Activated CD8-positive, alpha-beta memory T cell treated with anti-CD3 and anti-CD28 coated beads, Interleukin-2, amount 50 U/mL, for 24 hours (primary cell): ENCODE results near the gene LRRC4C.
"Not testable (repeated sequence)": the region's sequence is repeated elsewhere in the genome, so short reads cannot be mapped to it uniquely, and the experiment has no call there.

Experiments used
- DNase-seq: peaks from one replicate; pipeline ENCODE4 v3.0.0-alpha.2; 2020; ENCODE audit errors: extremely low read depth

Gene LRRC4C

DNA sequence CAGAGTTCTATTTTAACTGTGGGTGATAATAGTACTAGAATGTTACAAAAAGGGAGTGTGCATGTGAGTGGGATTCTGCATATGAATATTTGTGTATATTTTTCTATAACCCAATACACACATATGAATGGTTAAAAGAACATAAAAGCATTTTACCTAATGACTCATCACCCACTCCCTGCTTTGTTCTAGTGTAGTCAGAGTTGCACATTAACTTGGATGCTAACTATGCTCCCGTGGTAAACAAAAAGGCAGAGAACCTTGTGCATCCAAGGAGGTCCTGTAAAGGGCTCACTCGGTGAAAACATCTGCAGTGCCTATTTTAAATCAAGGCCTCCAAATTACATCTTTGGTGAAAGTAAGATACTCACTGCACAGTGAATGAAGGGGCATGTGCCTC, 1289.4 kb downstream of the LRRC4C start:
- no peak for DNase-seq

DNA sequence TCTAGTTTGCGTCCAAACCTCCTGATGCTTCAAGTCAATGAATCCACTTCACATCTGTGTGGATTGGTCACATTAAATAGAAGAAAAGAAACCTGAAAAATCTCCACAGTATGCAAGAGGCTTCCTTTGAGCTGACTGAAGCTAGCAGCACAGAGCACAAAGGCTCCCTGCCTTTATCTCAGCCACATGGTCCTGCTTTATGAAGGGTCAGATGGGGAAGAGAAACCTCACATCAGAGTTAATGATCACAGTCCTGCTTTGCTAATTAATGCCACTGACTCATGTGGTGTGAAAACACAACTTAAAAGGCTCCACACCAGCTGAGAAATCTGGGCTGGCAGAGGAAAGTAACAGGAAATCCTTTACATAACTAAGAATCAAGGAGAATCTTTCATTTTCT, 1291.0 kb downstream of the LRRC4C start:
- no peak for DNase-seq

DNA sequence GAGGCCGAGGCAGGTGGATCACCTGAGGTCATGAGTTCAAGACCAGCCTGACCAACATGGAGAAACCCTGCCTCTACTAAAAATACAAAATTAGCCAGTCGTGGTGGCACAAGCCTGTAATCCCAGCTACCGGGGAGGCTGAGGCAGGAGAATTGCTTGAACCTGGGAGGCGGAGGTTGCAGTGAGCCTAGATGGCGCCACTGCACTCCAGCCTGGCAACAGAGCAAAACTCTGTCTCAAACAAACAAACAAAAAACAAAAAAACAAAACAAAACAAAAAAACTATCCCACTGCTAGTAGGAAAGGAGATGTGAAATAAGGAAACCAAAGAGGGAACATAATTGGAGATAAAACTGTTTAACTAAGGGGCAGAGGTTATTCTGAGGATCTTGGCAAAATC, 1291.6 kb downstream of the LRRC4C start:
- DNase-seq, result not testable (repeated sequence)

DNA sequence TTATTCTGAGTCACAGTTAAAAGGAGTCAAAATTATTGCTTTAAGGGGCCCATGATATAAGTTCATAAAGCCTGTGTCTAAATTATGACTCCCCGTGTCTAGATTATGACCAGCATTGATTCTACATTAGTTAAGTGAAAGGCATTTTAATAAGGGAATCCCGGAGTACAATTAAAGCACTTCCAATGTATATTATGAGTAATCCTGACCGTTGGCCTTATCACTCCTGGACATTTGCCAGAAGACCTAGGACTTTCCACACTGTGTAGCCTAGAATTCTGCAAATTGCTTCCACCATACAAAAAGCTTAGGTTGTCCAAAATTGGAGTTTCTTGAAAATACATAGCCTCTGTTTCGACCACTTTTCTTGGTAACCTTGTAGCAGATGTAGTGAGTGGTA, 1292.6 kb downstream of the LRRC4C start:
- DNase-seq, result no peak

DNA sequence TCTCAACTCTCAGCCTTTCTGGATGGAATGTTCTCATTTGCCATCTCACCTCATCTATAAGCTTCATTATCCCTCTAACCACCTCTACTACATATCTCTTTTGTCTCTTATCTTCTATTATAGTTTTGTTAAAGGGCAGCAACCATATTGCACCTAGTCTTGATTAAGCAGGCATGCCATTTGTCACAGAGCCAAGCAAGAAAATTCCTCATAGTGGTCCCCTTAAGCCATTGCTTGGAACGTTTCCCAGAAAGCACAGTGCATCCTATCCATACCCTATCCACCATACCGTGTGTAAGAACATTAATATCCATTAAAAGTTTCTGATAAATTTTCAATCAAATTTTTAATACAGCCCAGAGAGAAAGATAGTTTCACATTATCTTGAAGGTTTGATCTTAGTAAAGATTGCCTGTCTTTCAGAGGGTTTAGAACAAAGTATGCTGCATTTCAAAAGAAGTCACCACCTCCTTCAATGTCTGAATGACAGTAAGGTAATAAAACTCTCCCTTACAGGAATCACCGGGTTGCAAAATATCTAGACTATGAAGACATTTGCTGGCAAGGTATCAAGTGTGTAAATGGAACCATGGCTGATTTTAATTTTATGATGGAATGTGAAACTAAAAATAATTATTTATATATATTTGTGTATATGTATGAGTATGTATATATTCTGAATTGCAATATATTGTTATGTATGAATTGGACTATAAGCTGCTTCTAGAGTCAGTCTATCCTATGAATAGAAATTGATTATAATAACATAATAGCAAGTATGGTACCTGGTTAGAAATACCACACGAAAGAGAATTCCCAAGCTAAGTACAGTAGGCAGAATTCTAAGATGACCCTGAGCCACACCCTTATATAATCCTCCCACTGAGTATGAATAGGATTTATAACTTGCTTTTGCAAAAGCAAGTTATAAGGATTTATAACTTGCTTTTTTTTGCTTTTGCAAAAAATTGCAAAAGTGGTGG, 1296.3 kb downstream of the LRRC4C start:
- no peak for DNase-seq

DNA sequence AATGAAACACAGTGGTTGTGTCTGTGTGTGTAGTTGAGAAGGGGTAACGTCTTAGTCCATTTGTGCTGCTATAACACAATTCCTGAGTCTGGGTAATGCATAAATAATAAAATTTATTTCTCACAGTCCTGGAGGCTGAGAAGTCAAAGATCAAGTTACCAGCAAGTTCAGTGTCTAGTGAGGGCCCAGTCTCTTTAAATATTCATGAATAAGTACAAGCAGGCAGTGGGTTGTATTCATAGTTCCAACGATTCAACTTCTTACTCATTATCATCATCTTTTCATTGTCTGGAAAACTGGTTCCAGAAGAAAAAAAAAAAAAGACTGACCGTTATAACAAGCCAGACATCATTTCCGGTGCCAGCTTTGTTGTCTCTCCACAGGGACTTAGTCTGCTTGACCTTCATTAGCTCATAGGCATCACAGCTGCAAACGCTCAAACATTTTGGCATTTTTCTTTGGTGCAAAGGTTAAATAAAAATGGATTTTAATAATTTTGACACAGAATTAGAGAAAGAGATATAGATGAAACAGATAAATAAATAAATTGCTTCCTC, 1297.5 kb downstream of the LRRC4C start:
- no peak for DNase-seq

DNA sequence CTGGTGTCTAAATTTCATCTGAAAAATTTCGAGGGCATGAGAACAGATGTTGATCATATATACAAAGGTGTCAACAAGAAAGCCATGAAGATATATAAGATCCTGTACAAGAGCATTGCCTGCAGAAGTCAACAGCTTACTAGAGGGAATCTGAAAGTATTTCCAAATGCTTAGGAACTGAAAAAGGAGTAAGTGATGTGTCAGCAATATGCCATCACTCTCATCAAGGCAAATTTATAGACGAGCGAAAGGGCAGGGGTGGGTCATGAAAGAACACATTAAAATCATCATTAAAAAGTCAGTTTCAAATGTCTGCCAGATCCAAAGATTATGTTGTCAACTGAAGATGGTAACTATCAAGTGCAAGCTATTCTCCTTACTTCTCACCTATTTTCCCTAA, 1299.0 kb downstream of the LRRC4C start:
- no peak for DNase-seq

DNA sequence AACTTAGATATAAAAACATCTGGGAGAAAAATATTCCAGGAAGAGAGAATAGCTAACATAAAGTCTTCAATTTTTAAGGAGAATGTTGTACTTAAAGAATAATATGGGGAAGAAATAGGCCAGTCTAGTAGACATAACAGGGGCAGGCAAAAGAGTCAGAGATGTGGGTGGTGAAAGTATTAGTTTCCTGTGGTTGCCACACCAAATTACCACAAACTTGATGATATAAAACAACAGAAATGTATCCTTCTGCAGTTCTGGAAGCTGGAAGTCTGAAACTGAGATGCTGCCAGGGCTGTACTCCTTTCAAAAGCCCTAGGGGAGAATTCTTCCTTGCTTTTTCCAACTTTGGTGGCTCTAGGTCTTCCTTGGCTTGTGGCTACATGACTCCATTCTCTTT, 1309.7 kb downstream of the LRRC4C start:
- no peak for DNase-seq

DNA sequence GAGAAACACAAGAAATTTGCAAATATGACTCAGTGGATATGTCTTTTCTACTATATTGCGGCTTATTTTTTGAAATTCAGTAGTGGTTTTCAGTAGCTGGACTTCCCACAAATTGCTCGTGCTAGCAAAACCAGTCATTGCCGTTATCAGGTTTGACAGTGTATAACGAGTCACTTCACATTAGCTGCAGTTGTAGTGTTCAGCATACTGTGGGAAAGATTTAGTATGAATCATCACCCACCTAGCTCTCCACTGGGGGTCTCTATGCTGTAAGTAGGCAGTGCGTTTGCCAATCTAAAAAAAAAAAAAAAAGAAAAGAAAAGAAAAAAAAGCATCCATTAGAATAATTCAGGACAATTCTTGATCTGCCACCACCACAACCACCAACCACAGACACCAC, 1318.9 kb downstream of the LRRC4C start:
- DNase-seq, result no peak

DNA sequence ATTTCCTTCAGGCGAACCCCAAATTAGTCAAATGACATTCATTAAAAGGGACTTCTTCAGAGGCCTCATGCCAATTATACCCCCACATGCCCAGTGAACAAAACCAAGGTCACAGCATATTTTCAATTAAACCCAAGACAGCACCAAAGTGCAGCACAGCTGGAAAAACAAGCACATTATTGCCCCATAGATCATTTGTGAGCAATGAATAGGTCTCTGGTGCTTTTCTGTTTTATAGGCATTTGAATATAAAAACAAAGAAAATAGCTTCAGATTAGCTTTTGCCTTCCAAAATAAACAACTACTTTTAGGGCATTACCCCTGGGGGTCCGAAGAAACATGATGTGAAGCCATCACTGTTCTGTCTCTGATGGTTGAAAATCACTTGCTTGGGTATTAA, 1319.9 kb downstream of the LRRC4C start:
- DNase-seq, result no peak

DNA sequence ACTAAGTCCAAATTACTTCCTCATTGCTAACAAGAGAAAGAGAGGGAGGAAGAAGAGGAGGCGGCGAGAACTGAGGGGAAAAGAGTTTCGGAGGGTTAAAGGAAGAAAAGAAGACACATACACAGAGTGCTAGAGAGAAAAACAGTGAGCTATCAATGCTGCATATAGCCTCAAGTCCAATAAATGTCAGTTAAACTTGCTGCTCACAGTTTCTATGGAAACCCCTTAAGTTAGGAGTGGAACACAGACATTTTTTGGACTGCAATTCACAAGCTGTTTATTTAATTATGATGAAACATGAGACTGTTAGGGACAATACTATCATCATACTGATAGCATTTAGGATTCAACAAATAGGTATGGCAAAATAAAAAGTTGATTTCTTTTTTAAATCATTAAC, 1320.4 kb downstream of the LRRC4C start:
- DNase-seq, result no peak

DNA sequence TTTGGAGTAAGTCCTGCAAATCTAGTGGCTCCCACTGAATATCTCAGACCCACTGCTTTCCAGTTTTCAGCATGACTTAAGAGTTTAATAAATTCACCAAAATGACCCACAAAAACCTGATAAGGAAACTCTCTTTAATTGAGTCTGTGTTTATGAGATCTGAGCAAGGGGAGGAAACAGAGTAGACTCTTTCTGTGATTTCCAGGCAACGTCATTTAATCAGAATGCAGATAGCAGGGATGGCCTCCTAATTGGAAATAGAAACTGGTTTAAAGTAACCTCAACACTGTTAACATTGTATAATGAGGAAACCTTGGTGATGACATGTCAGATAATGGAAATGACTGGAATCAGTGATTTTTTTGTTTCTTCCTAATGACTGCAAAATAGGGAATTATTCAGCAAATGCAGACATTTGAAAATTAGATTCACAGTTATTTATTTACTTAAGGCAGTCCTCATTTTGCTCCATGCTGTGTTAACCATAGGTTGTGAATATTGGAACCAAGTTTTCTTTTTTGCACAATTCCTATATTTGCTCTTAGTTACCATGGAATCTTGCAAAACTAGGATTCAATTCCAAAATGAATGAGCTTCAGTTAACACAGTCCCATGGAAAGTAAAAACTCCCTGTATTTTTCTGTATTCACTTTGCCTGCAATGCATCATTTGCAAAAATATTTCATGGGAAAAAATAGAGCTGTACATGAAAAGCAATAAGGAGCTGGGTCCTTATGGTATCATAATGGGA, 1324.5 kb downstream of the LRRC4C start:
- no peak for DNase-seq

DNA sequence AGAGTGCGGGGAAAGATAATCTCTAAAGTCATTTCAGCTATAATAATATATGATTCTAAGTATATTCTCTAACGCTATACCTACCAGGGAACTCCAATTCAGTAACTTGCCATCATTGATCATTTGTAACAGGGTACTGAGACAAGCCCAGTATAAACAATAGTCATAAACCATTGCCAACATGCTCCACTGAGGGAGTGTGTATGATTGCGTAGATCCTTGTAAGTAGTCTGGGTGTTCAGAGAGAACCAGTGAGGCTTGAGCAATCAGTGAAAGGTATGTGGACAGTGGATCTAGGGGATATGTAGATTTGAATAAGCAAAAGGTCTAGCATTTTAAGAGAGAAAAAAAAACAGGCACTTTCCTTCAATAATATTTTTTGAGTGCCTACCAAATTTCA, 1326.0 kb downstream of the LRRC4C start:
- DNase-seq, result no peak

DNA sequence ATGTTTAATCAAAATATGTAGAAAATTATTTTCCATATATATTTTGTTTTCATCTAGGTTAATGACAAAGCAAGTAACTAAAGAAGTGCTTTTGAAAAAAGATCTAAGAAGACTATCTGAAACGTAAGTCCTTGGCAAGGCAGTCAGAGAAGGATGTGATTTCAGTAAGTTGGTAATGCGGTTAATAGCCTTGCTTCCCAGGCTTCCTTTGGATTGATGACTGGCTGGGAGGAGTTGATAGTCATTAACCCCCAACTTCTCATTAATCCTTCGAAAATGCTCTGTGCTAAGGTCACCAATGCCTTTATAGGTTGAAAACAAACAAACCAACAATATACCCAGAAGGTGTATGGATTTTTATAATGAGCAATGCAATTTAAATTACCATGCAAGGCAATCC, 1326.5 kb downstream of the LRRC4C start:
- DNase-seq, result no peak

DNA sequence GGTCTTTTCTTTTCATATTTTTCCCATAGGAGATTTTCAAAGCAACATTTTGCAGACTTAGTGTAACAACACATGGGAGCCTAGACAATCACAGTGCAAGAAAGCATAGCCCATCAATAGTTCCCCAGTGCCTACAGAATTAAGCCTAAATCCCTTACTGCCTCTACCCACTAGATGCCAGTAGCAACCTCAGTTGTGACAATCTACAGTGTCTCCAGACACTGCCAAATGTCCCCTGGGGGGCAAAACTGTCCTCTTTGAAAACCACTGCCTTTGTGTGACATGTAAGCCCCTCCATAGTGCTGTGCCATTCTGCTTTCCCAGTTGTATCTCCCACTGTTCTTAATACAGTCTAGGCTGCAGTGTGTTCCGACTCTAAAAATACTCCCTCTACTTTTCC, 1329.0 kb downstream of the LRRC4C start:
- DNase-seq, result no peak

DNA sequence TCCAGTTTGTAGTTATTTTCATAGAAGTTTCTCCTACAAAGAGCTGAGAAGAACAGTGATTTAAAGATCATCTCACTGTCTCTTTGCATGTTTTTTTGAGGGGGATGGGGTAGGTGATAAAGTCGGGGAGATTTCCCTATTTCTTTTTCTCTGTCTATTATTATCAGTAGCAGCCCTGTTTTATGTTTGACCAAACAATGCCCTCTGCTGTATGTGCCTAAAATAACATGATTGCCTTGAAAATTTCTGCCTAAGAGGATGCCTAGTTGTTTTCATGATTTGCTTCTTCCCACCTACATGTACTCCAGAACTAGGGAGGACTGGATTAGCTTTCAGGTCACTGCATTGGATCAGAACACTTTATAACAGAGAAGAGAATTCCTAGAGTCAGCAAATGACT, 1330.2 kb downstream of the LRRC4C start:
- DNase-seq, result no peak

DNA sequence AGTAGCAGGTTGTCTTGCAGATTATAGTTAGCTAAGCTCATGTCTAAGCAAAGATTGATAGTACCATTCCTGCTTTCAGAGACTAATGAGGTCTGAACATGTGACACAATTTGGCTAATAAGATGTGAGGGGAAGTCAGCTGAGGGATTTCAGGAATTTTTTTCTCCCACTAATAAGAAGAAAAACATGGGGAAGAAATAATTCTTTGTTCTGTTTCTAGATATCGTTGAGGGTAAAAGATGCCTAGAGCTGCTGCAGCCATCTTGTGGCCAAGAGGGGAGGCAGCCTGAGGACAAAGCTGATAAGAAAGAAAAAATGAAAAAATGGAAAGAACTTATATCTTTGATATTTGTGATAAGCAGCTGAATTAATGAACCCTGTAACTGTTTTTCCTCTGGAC, 1334.4 kb downstream of the LRRC4C start:
- no peak for DNase-seq

DNA sequence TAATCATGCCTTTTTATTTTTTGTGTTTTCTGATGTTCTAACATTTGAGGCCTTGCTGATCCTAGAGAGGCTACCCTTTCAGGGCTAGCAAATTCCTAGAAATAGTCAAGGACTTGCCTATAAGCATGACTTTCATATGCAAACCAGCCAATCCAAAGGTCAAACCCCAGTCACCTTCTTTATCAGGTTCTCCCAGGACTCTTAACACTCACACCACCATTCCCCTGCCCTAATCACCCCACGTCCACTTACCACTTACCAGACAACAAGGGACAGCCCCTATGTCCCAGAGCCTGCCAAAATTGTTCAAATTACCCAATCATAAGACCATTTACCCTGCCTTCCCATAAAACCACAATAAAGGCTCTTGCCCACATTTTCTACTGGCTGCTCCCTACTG, 1339.8 kb downstream of the LRRC4C start:
- no peak for DNase-seq

DNA sequence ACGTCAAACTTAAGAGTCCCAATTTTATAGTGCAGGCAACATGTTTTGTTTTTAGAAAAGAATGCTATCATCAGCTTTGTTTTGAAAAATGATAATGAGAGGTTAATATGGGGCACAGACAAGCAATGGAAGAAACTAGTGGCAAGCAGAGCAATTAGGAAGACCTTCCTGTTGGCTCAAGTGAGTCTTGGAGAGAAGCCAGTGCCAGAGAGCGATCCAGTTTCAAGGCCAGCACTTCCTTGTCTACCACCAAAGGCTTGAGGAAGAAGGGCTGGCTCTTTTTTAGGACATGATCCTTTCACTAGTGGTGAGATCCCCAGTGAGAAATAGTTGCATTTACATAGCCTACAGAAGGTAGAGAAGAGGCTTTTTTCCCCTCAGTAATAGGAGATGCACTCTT, 1340.7 kb downstream of the LRRC4C start:
- no peak for DNase-seq

DNA sequence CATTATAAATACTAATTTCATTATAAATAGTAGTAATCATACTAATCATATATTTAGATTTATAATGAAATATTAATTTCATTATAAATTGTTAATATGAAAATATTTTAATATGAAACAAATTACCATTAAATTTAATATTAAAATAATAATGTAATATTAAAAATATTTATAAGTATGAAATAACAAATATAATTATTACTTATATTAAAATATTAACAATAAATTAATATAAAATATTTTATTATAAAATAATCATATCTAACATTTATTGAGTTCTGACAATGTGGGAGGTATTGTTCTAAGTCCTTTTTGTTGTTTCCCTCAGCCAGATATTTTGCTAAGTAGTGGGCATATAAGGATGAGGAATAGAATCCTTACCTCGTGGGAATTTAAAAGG, 1341.4 kb downstream of the LRRC4C start:
- DNase-seq, result no peak

DNA sequence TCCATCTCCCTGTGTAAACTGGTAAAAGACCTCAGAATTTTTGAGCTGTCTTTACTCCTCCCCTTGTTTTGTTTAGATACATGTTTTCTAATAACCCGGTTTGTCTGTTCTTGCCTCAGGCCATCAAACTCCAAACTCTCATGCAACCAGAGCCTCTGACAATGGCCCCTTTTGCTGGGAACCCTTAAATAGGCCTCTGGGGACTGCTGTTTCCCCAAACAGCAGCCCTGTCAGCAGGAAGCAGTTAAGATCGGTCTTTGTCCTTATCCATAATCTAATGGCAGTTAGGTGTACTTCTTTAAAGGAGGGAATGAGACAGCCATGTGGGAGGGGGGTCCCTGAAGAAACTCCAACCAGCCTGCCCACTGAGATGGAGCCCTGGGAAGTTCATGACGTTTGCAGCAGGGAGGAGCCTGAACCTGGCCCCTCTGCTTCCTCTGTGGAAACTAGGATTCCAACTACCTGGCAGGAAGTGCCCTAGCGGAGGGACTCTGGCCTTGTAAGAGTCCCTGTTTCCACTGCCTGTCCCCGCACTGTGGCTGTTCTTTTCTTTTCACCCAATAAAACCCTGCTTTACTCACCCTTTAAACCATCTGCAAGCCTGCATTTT, 1354.4 kb downstream of the LRRC4C start:
- no peak for DNase-seq

DNA sequence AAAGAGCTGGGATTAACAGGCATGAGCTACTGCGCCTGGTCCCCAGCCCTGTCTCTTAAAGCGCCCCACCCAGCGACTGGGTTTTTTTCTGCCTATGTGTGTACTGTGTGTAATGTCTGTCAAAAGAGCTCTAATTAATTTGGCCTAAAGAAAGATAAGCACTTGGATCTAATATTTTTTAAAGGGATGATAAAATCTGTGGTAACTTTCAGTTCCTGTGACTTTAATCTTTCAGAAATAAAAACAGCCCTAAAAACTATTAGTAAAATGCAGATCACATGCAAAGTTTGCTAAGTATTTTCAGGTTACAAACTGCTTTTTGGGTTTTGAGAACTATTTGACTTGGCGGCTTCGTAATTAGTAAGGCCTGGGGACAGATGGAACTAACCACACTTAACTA, 1358.7 kb downstream of the LRRC4C start:
- no peak for DNase-seq
